Fibroblast of the aortic adventitia (primary cell): ENCODE results near the gene OPCML. TPM values are rescaled to one million over a fixed set of nuclear protein-coding genes. Genes with fewer than 3 reads are reported as not detected.

ENCODE experiments used
- DNase-seq: peaks from one replicate; pipeline ENCODE4 v3.0.0-alpha.2; 2010; ENCODE audit warnings: low read depth
- H3K4me3 ChIP-seq: 2 replicates; pipeline ENCODE4 v1.5.1; 2011; ENCODE audit warnings: low read depth, mild to moderate bottlenecking, control low read depth, low read length, moderate library complexity
- CTCF ChIP-seq: IDR thresholded peaks from 2 replicates; pipeline ENCODE4 v1.5.1; 2011; ENCODE audit warnings: mild to moderate bottlenecking, low read length, control low read depth, inconsistent platforms; ENCODE audit not compliant: insufficient read depth
- total RNA-seq: library from RNA; depleted of rRNA; stranded (reverse); fragments of >200 nt; gene quantifications from 2 replicates; pipeline ENCODE4 v1.2.3, GENCODE V29; 2012; ENCODE audit warnings: low replicate concordance

The OPCML gene
- total RNA-seq, 1 donor, result 0.18 TPM

DNA sequence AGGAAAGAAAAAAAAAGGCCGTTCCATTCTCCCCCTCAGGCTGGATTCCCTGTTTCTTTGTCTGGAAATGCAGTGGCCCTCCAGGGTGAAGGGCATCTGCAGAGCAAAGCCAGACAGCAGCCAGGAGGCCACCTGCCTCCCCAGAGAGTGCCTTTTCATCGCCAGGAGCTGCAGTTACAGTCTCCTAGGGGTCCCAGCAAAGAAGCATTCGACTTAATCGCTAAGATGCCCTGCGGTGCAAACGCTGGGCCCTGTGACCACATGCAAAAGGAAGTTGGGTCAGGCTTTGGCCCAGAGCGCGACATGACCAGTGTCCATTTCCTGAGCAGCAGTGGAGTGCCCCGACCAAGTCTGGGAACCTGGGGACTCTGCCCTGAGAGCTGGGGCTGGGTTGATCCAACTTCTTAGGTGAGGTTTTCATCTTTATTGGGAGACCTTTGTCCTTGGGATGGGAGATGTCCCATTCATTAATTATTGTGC lies 304.6 kb downstream of the OPCML start:
- no peak for DNase-seq
- TF ChIP-seq CTCF, result no peak
- no peak overlapping the region for H3K4me3 ChIP-seq

- DNase-seq, result no peak
- TF ChIP-seq CTCF, result no peak
- no peak overlapping the region for H3K4me3 ChIP-seq
Observed at GRCh38 chr11:133224271-133224670, 308.0 kb downstream of the OPCML start.

- TF ChIP-seq CTCF, result no peak
- DNase-seq, result no peak
- H3K4me3 ChIP-seq, result no peak overlapping the region
Observed at GRCh38 chr11:133222425-133223330, 309.6 kb downstream of the OPCML start.

DNA sequence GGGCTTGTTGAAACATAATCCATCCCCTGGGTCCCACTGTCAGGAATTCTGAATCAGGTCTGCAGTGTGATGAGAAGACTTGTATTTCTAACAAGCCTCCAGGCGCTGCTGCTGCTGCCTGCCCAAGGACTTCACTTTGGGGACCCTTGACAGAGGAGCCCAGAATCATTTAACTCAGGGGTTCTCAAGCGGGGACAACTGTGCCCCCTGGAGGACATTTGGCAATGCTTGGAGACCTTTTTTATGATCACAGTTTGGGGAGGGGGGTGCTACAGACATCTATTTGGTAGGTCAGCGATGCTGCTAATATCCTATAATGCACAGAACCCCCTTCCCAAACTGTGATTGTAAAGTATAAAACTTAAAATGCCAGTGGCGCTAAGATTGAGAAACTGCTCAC lies 312.8 kb downstream of the OPCML start:
- no peak overlapping the region for H3K4me3 ChIP-seq
- TF ChIP-seq CTCF, result no peak
- no peak for DNase-seq

DNA sequence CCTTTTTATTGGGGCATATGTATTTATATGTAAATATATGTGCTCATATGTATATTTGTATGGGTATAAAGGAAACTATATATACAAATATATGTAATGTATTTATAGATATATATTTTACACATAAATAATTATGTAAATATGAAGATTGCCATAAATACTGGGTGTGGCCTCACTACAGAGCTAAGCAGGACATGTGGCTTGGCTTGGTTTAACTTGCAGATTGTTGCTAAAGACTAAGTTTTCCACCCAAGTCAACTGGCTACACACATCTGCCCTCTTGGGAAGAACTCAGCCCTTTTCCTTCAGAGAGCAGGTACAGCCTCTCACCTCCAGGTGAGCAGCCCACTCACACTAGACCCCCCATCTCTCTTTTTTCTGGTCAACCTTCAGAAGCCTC lies 315.5 kb downstream of the OPCML start:
- no peak overlapping the region for H3K4me3 ChIP-seq
- DNase-seq, result no peak
- TF ChIP-seq CTCF, result no peak

DNA sequence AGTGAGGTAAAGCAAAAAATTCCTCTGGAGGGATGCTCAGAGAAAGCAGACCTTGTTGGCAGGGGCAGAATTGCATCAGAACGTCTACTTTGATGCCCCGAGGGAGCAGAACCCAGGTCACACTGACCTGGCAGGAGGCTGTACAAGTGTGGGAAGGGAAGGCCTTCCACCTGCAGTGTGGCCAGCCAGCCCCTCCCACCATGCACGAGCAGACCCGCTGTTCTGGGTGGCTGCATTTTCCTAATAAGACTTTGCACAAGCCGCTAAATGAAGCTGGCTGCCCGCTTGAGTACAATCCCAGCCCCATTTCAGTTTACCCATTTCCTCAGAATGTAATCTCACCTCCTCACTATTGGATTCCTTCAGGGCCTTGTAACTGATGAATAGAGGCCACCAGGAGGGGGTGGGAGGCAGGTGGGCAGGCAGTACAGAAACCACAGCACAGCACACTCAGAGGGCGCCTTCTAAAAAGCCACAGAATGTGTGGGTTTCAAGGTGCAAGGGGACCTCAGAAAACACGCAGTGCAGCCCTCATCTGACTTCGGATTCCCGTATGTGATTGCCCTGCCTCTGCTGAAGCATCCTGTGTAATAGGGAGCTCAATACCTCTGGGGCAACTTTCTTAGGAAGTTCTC lies 316.6 kb downstream of the OPCML start:
- no peak overlapping the region for H3K4me3 ChIP-seq
- DNase-seq, result no peak
- no peak for TF ChIP-seq CTCF
